Adipocyte (in vitro differentiated cells): ENCODE results near the gene SIPA1L2.

ENCODE experiments used
- DNase-seq: peaks from one replicate; pipeline ENCODE4 v3.0.0-alpha.2; 2015; ENCODE audit warnings: low read depth
- H3K27me3 ChIP-seq: replicated peaks from 2 replicates; pipeline ENCODE4 v1.7.0; 2013; ENCODE audit warnings: mild to moderate bottlenecking, low read length, moderate library complexity; ENCODE audit not compliant: control insufficient read depth, insufficient read depth
- H3K36me3 ChIP-seq: 2 replicates; pipeline ENCODE4 v1.7.0; 2013; ENCODE audit warnings: low read length, mild to moderate bottlenecking, moderate library complexity; ENCODE audit not compliant: control insufficient read depth, insufficient read depth, severe bottlenecking
- H3K4me1 ChIP-seq: 2 replicates; pipeline ENCODE4 v1.7.0; 2013; ENCODE audit warnings: mild to moderate bottlenecking, low read length, moderate library complexity; ENCODE audit not compliant: control insufficient read depth, insufficient read depth
- H3K4me3 ChIP-seq: 2 replicates; pipeline ENCODE4 v1.7.0; 2013; ENCODE audit warnings: mild to moderate bottlenecking, low read length, moderate library complexity
- H3K9ac ChIP-seq: 2 replicates; pipeline ENCODE4 v1.7.0; 2013; ENCODE audit warnings: mild to moderate bottlenecking, low read length, moderate library complexity
- H3K9me3 ChIP-seq: 2 replicates; pipeline ENCODE4 v1.7.0; 2013; ENCODE audit warnings: mild to moderate bottlenecking, low read length, moderate library complexity; ENCODE audit not compliant: control insufficient read depth

Gene SIPA1L2

GRCh38 chr1:232626452-232626851 lies 3.5 kb downstream of the SIPA1L2 start:
- no peak overlapping the region for H3K4me3 ChIP-seq
- no peak overlapping the region for H3K9ac ChIP-seq
- H3K27me3 ChIP-seq, result no peaks in the 10 kb centered on the region
- no peaks in the 10 kb centered on the region for H3K36me3 ChIP-seq
- no peak for DNase-seq
- H3K4me1 ChIP-seq, result peaks cover 20% of the 10 kb centered on the region
- no peaks in the 10 kb centered on the region for H3K9me3 ChIP-seq

- Histone ChIP-seq H3K4me3 (no peak overlapping the region), H3K4me1 (peaks cover 23% of the 10 kb centered on the region), H3K36me3 (no peaks in the 10 kb centered on the region), H3K27me3 (no peaks in the 10 kb centered on the region), H3K9ac (no peak overlapping the region), H3K9me3 (no peaks in the 10 kb centered on the region)
- DNase-seq, result no peak
Measured at GRCh38 chr1:232625319-232625868, 4.5 kb downstream of the SIPA1L2 start.

- Histone ChIP-seq H3K4me1 (peaks cover 27% of the 10 kb centered on the region), H3K9ac (no peak overlapping the region), H3K9me3 (no peaks in the 10 kb centered on the region), H3K4me3 (no peak overlapping the region), H3K36me3 (no peaks in the 10 kb centered on the region), H3K27me3 (no peaks in the 10 kb centered on the region)
- DNase-seq, result no peak
Measured at GRCh38 chr1:232624546-232625281, 5.2 kb downstream of the SIPA1L2 start.

GRCh38 chr1:232622981-232623380 lies 7.0 kb downstream of the SIPA1L2 start:
- H3K36me3 ChIP-seq, result no peaks in the 10 kb centered on the region
- H3K4me3 ChIP-seq, result no peak overlapping the region
- DNase-seq, result no peak
- H3K27me3 ChIP-seq, result no peaks in the 10 kb centered on the region
- H3K4me1 ChIP-seq, result peaks cover 15% of the 10 kb centered on the region
- no peak overlapping the region for H3K9ac ChIP-seq
- H3K9me3 ChIP-seq, result no peaks in the 10 kb centered on the region

GRCh38 chr1:232622378-232622777 lies 7.6 kb downstream of the SIPA1L2 start:
- no peak for DNase-seq
- Histone ChIP-seq H3K9ac (no peak overlapping the region), H3K27me3 (no peaks in the 10 kb centered on the region), H3K9me3 (no peaks in the 10 kb centered on the region), H3K4me1 (peaks cover 10% of the 10 kb centered on the region), H3K36me3 (no peaks in the 10 kb centered on the region), H3K4me3 (no peak overlapping the region)

- H3K27me3 ChIP-seq, result no peaks in the 10 kb centered on the region
- no peak for DNase-seq
- no peak overlapping the region for H3K4me3 ChIP-seq
- no peaks in the 10 kb centered on the region for H3K9me3 ChIP-seq
- peaks cover 10% of the 10 kb centered on the region for H3K4me1 ChIP-seq
- H3K36me3 ChIP-seq, result no peaks in the 10 kb centered on the region
- no peak overlapping the region for H3K9ac ChIP-seq
Measured at GRCh38 chr1:232621050-232621449, 8.9 kb downstream of the SIPA1L2 start.

GRCh38 chr1:232620356-232620969 lies 9.5 kb downstream of the SIPA1L2 start:
- peaks cover 10% of the 10 kb centered on the region for H3K4me1 ChIP-seq
- no peaks in the 10 kb centered on the region for H3K36me3 ChIP-seq
- no peak overlapping the region for H3K9ac ChIP-seq
- no peaks in the 10 kb centered on the region for H3K9me3 ChIP-seq
- no peak overlapping the region for H3K4me3 ChIP-seq
- DNase-seq, result peak; percentile 86
- no peaks in the 10 kb centered on the region for H3K27me3 ChIP-seq

GRCh38 chr1:232617237-232617636 lies 12.7 kb downstream of the SIPA1L2 start:
- Histone ChIP-seq H3K4me1 (peaks cover 19% of the 10 kb centered on the region), H3K36me3 (no peaks in the 10 kb centered on the region)

GRCh38 chr1:232615306-232615800 lies 14.6 kb downstream of the SIPA1L2 start:
- H3K9ac ChIP-seq, result no peak overlapping the region
- no peaks in the 10 kb centered on the region for H3K9me3 ChIP-seq
- H3K36me3 ChIP-seq, result no peaks in the 10 kb centered on the region
- peaks cover 15% of the 10 kb centered on the region for H3K4me1 ChIP-seq
- no peak overlapping the region for H3K4me3 ChIP-seq
- no peak for DNase-seq
- no peaks in the 10 kb centered on the region for H3K27me3 ChIP-seq

More at GRCh38 chr1:232617237-232617636, 12.7 kb downstream of the SIPA1L2 start:
- Histone ChIP-seq H3K4me3 (no peak overlapping the region), H3K27me3 (no peaks in the 10 kb centered on the region), H3K9ac (no peak overlapping the region), H3K9me3 (no peaks in the 10 kb centered on the region)
- DNase-seq, result no peak

GRCh38 chr1:232614811-232615210 lies 15.1 kb downstream of the SIPA1L2 start:
- peaks cover 11% of the 10 kb centered on the region for H3K4me1 ChIP-seq

GRCh38 chr1:232613752-232614381 lies 16.1 kb downstream of the SIPA1L2 start:
- no peaks in the 10 kb centered on the region for H3K9me3 ChIP-seq
- DNase-seq, result peak; percentile 41
- peaks cover 11% of the 10 kb centered on the region for H3K4me1 ChIP-seq
- no peak overlapping the region for H3K9ac ChIP-seq
- H3K4me3 ChIP-seq, result no peak overlapping the region
- no peaks in the 10 kb centered on the region for H3K27me3 ChIP-seq
- no peaks in the 10 kb centered on the region for H3K36me3 ChIP-seq

More at GRCh38 chr1:232614811-232615210, 15.1 kb downstream of the SIPA1L2 start:
- Histone ChIP-seq H3K27me3 (no peaks in the 10 kb centered on the region), H3K9ac (no peak overlapping the region), H3K36me3 (no peaks in the 10 kb centered on the region), H3K4me3 (no peak overlapping the region), H3K9me3 (no peaks in the 10 kb centered on the region)
- DNase-seq, result no peak
